ENCODE measurements around the gene ZFPL1.
A peak's percentile ranks its signal among the peaks of the same experiment; 100 is the strongest.

The ZFPL1 gene

GRCh38 chr11:65131417-65131776, 47.4 kb downstream of the ZFPL1 start:
- DNase-seq: no peak

GRCh38 chr11:65131895-65132237, 47.8 kb downstream of the ZFPL1 start:
- no peak for DNase-seq

DNA sequence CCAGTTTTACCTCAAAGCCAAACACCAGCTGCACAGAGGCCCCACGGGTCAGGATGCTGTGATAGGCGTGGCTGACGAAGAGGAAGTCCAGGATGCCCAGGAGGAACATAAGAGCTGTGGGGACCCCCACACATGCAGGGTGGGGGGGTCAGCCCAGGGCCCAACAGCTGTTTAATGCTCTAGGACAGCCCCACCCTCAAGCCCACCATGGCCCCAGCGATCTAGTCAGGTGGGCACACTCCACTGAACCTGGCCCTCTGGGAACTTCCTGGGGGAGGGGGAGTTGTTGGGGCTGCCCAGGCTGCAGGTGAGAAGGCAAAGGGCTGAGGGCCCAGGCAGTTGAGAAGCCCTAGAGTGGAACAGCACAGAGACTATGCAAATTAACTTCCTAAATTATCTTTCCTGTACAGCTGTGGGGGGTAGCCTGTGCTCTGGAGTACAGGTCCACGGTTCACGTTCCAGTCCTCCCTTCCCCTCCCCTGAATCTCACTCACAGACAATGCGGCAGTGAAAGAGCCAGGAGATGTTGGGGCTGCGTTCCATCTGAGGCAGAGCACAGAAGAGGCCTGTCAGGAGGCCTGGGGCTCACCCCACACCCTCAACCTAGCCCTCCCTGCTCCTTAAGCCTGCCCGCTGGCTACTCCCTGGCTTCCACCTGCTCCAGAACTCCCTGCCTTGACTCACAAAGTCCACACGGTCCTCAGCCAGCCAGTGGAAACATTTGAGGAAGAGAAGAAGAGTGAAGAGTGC, 48.4 kb downstream of the ZFPL1 start:
- no peak for DNase-seq

DNA sequence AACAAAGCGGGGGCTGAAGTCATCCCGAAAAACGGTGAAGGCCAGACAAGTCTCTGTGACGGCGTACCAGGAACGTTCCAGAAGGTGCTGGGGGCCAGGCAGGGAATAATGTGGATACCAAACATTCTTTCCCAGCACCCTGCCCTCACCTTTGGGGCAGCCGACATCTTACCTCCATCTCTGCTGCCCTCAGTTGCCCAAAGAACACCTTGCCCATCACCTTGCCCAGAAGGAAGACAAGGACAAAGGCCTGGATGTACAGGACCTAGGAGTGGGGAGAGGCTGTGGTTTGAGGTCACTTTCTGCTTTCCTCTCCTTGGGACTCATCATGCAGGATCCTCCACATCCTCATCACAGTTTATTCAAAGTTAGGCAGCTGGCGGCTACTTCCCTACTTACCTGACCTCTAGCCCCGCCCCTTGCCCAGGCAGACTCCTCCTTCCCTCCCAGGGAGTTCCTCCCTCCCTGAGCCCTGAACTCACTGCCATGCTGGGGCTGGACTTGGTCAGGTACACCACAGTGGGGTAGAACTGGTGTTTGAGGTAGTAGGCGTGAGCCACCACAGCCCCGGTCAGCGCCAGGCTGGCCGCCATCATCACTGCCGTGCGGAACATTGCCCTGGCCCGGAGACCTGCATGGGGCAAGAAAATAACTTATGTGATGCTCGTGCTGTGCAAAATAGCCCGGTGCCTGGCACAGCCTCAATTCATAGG, 49.1 kb downstream of the ZFPL1 start:
- no peak for DNase-seq

- DNase-seq: no peak
Observed at GRCh38 chr11:65133724-65134123, 49.7 kb downstream of the ZFPL1 start.

GRCh38 chr11:65134240-65134951, 50.4 kb downstream of the ZFPL1 start, which contains the start of gene SYVN1:
Gene SYVN1, minus strand, starts transcription at chr11:65134519. Its CDS starts 918 bp downstream, at chr11:65133601.
- peak; percentile 92 for DNase-seq

DNA sequence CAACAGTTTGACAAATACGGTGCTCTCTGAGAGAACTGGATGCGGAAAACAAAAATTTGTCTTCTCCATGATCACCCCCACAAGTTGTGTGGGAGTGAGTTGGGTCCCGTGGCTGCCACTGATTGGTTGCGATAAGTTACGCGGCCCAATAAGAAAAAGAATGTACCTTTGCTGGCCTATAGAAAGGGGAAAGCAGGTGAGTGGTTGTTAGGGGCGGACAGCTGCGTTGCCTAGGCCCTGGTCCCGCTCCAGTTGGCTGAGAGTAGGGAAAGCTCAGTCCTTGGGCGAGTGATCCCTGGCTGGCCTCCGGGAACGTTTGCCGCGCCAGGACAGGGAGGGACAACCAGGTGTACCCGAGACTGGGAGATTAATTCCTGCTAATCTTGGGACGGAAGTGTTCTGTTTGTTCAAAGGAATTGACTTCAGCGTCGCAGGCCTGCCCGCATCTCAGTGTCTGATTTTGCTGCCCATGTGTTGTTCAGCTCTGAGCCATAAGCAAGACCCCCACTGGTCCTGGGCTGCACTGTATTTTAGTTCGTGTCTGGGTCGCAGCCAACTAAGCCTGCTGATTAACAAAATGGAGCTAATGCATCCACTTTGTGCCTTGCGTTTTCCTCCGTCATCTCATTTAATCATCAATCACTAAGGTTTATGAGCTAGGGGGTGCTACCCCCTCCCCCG, 51.1 kb downstream of the ZFPL1 start:
- peak; percentile 73 for DNase-seq

DNA sequence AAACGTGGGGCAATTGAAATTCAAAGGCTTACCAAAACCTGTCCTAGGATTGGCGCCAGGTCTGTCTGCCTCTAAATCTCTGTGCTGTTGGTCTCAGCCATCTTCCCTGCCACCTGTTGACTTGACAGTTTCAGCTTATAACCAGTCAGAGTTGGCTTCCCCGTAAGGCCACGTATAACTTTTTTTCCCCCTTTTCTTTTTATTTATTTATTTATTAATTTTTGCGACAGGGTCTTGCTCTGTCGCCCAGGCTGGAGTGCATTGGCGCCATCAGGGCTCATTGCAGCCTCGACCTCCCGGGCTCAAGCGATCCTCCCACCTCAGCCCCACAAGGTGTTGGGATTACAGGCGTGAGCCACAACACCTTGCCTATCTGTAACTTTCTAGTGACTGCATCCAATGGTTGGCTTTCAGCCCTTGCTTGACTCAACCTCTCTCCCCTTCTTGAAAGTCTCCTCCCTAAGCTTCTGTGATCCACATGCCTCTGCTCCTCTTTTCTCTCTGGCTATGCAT, 51.7 kb downstream of the ZFPL1 start:
- DNase-seq: no peak

- no peak for DNase-seq
Observed at GRCh38 chr11:65136515-65137096, 52.6 kb downstream of the ZFPL1 start.
